ENCODE results near the gene BUD31.
"Not testable (repeated sequence)": the region's sequence is repeated elsewhere in the genome, so short reads cannot be mapped to it uniquely, and the experiment has no call there.

The BUD31 gene

GRCh38 chr7:99408379-99409191, at the start of gene BUD31, which contains the start of gene PDAP1:
Gene BUD31, plus strand, starts transcription at chr7:99408969. Its CDS starts 2,124 bp downstream, at chr7:99411093.
Gene PDAP1, minus strand, starts transcription at chr7:99408597. Its CDS starts 49 bp downstream, at chr7:99408548.
- DNase-seq (ENCODE audit: low read depth), result peak; percentile 94

GRCh38 chr7:99359465-99360154, 49.2 kb upstream of the BUD31 start:
- no peak for DNase-seq (ENCODE audit: low read depth)

- no peak for DNase-seq (ENCODE audit: low read depth)
Measured at GRCh38 chr7:99362801-99363200, 46.0 kb upstream of the BUD31 start.

DNA sequence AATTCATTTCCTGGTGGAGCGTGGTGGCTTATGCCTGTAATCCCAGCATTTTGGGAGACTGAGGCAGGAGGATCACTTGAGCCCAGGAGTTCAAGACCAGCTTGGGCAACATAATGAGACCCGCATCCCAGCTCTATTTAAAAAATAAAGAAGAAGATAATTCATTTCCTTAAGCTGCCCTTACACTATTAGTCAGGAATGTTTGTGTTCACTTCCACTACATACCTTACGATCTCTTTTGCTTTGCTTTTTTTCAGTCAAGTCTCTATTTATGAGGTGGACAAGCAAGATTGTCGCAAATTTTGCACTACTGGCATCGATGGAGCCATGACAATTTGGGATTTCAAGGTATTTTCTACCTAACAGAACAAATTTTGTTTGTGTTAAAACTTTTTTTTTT, 45.5 kb upstream of the BUD31 start:
- no peak for DNase-seq (ENCODE audit: low read depth)

GRCh38 chr7:99365318-99366141, 43.2 kb upstream of the BUD31 start:
- peak; percentile 55 for DNase-seq (ENCODE audit: low read depth)

DNA sequence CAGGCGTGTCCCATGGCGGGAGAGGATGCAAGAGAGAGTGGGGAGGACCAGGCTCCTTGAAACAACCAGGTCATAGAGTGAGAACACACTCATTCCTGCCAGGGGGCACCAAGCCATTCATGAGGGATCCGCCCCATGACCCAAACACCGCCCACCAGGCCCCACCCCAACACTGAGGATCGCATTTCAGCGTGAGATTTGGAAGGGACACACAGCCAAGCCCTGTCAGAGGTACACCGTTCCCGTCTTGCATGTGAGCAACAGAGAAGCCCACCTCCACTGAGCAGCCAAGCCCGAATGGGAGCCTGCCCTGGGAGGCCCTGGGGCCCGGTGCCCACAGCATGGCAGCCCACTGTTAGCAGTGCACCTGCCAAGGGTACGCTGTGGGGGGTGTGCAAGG, 42.1 kb upstream of the BUD31 start:
- no peak for DNase-seq (ENCODE audit: low read depth)

DNA sequence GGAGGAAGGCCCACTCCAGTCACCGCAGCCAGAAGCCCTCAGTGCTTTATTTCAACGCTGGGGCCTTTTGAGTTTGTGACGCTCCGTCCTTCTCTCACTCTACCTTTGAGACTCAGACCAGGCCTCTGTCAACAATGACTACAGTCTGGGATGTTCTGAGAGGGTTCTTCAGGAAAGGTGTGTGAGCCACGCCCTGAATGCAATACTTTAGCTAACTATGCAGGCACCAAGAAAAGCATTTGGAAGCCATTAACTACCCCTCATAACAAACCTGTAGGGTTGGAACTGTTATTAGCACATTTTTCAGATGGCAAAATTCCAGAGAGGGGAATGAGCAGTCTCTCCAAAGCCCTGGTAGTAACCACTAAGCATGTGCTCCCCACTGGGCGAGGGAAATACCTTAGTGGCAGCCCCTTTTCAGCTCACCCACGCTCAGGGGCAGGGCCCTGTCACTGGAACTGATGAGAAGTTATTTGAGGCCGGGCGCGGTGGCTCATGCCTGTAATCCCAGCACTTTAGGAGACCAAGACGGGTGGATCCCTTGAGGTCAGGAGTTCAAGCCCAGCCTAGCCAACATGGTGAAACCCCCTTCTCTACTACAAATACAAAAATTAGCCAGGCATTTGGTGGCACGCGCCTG, 39.9 kb upstream of the BUD31 start:
- no peak for DNase-seq (ENCODE audit: low read depth)

GRCh38 chr7:99369767-99370391, 38.9 kb upstream of the BUD31 start:
- DNase-seq (ENCODE audit: low read depth), result no peak

DNA sequence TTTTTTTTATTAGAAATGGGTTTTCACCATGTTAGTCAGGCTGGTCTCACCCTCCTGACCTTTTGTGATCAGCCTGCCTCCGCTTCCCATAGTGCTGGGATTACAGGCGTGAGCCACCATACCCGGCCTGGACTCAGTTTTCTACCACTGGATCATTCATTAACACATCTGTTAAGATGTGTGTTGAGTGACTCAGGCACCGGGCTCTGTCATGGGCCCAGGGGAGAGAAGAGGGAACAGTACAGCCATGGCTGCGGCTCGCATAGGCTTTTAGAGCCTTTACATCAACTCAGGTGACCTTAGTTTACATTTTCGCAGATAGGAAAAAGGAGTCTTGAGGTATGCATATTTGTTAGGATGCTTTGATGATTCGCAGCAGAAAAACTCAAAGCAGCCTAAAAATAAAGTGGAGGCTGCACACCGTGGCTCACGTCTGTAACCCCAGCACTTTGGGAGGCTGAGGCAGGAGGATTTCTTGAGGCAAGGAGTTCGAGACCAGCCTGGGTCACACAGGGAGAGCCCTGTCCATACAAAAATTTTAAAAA, 37.3 kb upstream of the BUD31 start:
- no peak for DNase-seq (ENCODE audit: low read depth)

GRCh38 chr7:99372275-99373090, 36.3 kb upstream of the BUD31 start:
- DNase-seq (ENCODE audit: low read depth), result no peak

GRCh38 chr7:99373091-99374066, 35.4 kb upstream of the BUD31 start:
- DNase-seq (ENCODE audit: low read depth), result no peak

DNA sequence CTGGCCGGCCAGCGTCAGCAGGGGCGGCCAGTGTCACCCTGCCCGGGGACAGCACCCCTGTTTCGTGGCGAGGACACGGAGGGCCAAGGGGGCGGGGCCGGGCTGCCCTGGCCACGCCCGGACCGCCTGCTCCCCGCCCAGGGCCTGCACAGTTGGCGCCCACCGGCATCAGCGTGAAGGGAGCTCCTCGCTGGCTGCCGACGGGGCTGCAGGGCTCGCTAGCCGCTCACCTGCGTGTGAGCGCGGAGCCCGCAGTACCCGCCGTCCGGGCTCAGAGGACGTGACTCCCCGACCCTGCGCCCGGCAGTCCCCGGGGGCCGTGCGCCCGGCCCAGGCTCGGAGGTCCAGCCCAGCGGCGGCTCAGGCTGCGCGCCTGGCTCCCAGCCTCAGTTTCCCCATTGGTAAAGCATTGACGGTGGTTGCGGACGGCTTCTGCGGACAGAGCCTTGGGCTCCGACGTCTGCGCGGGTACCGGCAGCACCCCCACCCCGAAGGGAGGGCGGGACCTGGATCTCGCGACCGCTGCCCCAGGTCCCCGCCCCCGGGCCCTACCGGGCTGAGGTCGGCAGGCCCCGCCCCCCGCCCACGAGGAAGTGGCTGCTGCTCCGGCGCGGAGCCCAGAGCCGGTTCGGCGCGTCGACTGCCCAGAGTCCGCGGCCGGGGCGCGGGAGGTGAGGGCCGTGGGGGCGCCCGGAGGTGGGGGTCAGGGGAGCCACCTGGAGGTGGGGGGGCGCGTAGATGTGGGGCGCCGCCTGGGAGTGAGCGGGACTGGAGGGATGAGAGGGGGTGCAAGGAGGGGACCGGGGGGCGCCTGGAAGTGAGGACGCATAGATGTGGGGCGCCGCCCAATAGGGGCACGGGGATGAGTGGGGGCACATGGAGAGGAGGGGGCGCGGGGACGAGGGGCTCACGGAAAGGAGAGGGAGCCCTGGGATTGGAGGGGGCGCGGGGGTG, 34.4 kb upstream of the BUD31 start, which contains the start of gene ARPC1B:
Gene ARPC1B, plus strand, starts transcription at position 620 of the 954 bp plus-strand sequence. CDS start 10,985 bp downstream, outside the sequence.
- DNase-seq (ENCODE audit: low read depth), result peak; percentile 62

DNA sequence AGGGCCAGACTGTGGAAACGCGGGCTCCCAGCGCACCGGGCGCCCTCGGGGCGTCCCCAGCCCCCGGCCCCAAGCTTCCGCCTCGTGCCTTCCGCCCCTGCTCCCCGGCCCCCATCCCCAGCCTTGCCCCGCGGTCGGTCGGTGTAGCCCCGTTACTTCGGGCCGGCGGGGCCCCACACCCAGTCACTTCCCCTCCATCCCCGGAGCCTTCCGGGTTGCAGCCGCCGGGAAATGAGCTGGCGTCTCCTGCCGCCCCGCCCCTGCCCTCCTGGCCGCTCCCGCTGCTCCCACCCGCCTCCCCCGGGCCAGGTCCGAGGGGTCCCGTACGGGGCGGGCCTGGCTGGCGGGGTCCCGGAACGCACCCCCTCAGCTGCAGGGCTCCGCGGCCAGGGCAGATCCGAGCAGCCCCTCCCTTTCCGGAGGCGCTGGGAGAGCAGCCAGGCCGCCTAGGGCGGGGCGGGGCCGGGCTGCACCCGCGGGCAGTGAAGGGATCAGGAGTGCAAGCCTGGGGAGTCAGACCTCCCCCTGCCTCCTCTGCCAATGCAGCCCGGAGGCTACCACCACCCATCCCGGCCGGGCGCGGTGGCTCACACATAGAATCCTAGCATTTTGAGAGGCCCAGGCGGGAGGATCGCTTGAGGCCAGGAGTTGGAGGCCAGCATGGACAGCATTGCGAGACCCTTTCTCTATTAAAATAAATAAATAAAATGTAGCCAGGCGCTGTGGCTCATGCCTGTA, 33.5 kb upstream of the BUD31 start:
- DNase-seq (ENCODE audit: low read depth), result no peak

- no peak for DNase-seq (ENCODE audit: low read depth)
Measured at GRCh38 chr7:99379043-99379577, 29.7 kb upstream of the BUD31 start.

- DNase-seq (ENCODE audit: low read depth), result not testable (repeated sequence)
Measured at GRCh38 chr7:99379693-99380031, 29.1 kb upstream of the BUD31 start.

- no peak for DNase-seq (ENCODE audit: low read depth)
Measured at GRCh38 chr7:99380032-99380822, 28.5 kb upstream of the BUD31 start.
